Astrocyte (in vitro differentiated cells and primary cell): ENCODE results near the gene SSBP2. TPM values are rescaled to one million over a fixed set of nuclear protein-coding genes. Genes with fewer than 3 reads are reported as not detected.

Experiments
- DNase-seq: peaks from one replicate; pipeline ENCODE4 v3.0.0-alpha.2; 2010; ENCODE audit warnings: low read depth
- FAIRE-seq: peaks from 2 replicates; lab custom pipeline; 2011; peaks lifted over from hg19 to GRCh38; lab: Jason Lieb, UNC
- H2AFZ ChIP-seq: 2 replicates; pipeline ENCODE4 v1.6.0; 2012; ENCODE audit warnings: low read depth, low read length, inconsistent platforms
- H3K27ac ChIP-seq: 2 replicates; pipeline ENCODE4 v1.5.1; 2011; ENCODE audit warnings: low read depth, low read length, inconsistent platforms
- H3K27me3 ChIP-seq: 2 replicates; pipeline ENCODE4 v1.6.0; 2011; ENCODE audit warnings: low read length, inconsistent platforms; ENCODE audit not compliant: insufficient read depth
- H3K36me3 ChIP-seq: 2 replicates; pipeline ENCODE4 v1.5.1; 2011; ENCODE audit warnings: low read length, inconsistent platforms; ENCODE audit not compliant: insufficient read depth
- H3K4me1 ChIP-seq: 2 replicates; pipeline ENCODE4 v1.5.1; 2011; ENCODE audit warnings: low read length, inconsistent platforms; ENCODE audit not compliant: insufficient read depth
- H3K4me2 ChIP-seq: 2 replicates; pipeline ENCODE4 v1.6.0; 2012; ENCODE audit warnings: low read length, inconsistent platforms
- H3K4me3 ChIP-seq: 2 replicates; pipeline ENCODE4 v1.5.1; 2011; ENCODE audit warnings: low read depth, mild to moderate bottlenecking, low read length, inconsistent platforms; ENCODE audit not compliant: insufficient read depth
- H3K79me2 ChIP-seq: 2 replicates; pipeline ENCODE4 v1.6.0; 2012; ENCODE audit warnings: mild to moderate bottlenecking, low read length, inconsistent platforms; ENCODE audit not compliant: insufficient read depth
- H3K9ac ChIP-seq: 2 replicates; pipeline ENCODE4 v1.6.0; 2012; ENCODE audit warnings: mild to moderate bottlenecking, low read length, inconsistent platforms
- H3K9me3 ChIP-seq: 2 replicates; pipeline ENCODE4 v1.5.1; 2012; ENCODE audit warnings: low read depth, mild to moderate bottlenecking, low read length, inconsistent platforms; ENCODE audit not compliant: insufficient read depth
- H4K20me1 ChIP-seq: 2 replicates; pipeline ENCODE4 v1.6.0; 2012; ENCODE audit warnings: low read length, inconsistent platforms; ENCODE audit not compliant: insufficient read depth
- H3K27ac Mint-ChIP-seq: one replicate; pipeline ENCODE4 v1.8.0; 2021; ENCODE audit warnings: mild to moderate bottlenecking, mixed read lengths; ENCODE audit not compliant: unreplicated experiment
- H3K27me3 Mint-ChIP-seq: one replicate; pipeline ENCODE4 v1.8.0; 2021; ENCODE audit warnings: low read depth, mixed read lengths; ENCODE audit not compliant: unreplicated experiment
- H3K36me3 Mint-ChIP-seq: one replicate; pipeline ENCODE4 v1.8.0; 2021; ENCODE audit warnings: low read depth, mixed read lengths; ENCODE audit not compliant: unreplicated experiment
- H3K4me1 Mint-ChIP-seq: one replicate; pipeline ENCODE4 v1.8.0; 2021; ENCODE audit warnings: low read depth, mixed read lengths; ENCODE audit not compliant: unreplicated experiment
- H3K4me3 Mint-ChIP-seq: one replicate; pipeline ENCODE4 v1.8.0; 2021; ENCODE audit warnings: mild to moderate bottlenecking, moderate library complexity, mixed read lengths; ENCODE audit not compliant: unreplicated experiment
- H3K9me3 Mint-ChIP-seq: one replicate; pipeline ENCODE4 v1.8.0; 2021; ENCODE audit warnings: mild to moderate bottlenecking, mixed read lengths; ENCODE audit not compliant: unreplicated experiment
- CTCF ChIP-seq: IDR thresholded peaks from 2 replicates; pipeline ENCODE4 v1.5.1; 2011; ENCODE audit warnings: low read depth, mild to moderate bottlenecking, inconsistent platforms, low read length, moderate library complexity; ENCODE audit not compliant: insufficient read depth
- EZH2 ChIP-seq: IDR thresholded peaks from 2 replicates; pipeline ENCODE4 v1.6.1; 2012; ENCODE audit warnings: mild to moderate bottlenecking, low read length, inconsistent platforms; ENCODE audit not compliant: insufficient read depth
- total RNA-seq: library from RNA; stranded (reverse); gene quantifications from 2 replicates; pipeline ENCODE4 v1.2.1, GENCODE V29; 2021

SSBP2 gene
- total RNA-seq, 1 donor from 2014 or later: 59.8 TPM

GRCh38 chr5:81763294-81763928 lies 12.5 kb upstream of the SSBP2 start:
- Mint-ChIP-seq H3K27ac (no peak overlapping the region), H3K36me3 (no peaks in the 10 kb centered on the region), H3K27me3 (no peaks in the 10 kb centered on the region), H3K4me1 (peaks cover 31% of the 10 kb centered on the region), H3K4me3 (no peak overlapping the region), H3K9me3 (no peaks in the 10 kb centered on the region)
- Histone ChIP-seq H3K27me3 (no peaks in the 10 kb centered on the region), H3K9me3 (no peaks in the 10 kb centered on the region), H3K4me3 (no peak overlapping the region), H3K4me2 (no peak overlapping the region), H3K79me2 (no peaks in the 10 kb centered on the region), H3K9ac (no peak overlapping the region), H2AFZ (no peak overlapping the region), H4K20me1 (no peaks in the 10 kb centered on the region), H3K4me1 (peaks cover 5% of the 10 kb centered on the region), H3K36me3 (no peaks in the 10 kb centered on the region), H3K27ac (no peak overlapping the region)
- TF ChIP-seq CTCF: no peak
- no peak for TF ChIP-seq EZH2
- no peak for DNase-seq
- no peak for FAIRE-seq

- Mint-ChIP-seq H3K27me3 (no peaks in the 10 kb centered on the region), H3K4me3 (no peak overlapping the region), H3K36me3 (no peaks in the 10 kb centered on the region), H3K27ac (no peak overlapping the region), H3K4me1 (peaks cover 26% of the 10 kb centered on the region), H3K9me3 (no peaks in the 10 kb centered on the region)
- no peak for FAIRE-seq
- Histone ChIP-seq H3K27me3 (no peaks in the 10 kb centered on the region), H3K4me2 (no peak overlapping the region), H3K36me3 (no peaks in the 10 kb centered on the region), H3K4me1 (peaks cover 5% of the 10 kb centered on the region), H3K79me2 (no peaks in the 10 kb centered on the region), H3K4me3 (no peak overlapping the region), H3K9ac (no peak overlapping the region), H3K9me3 (no peaks in the 10 kb centered on the region), H4K20me1 (no peaks in the 10 kb centered on the region), H3K27ac (no peak overlapping the region), H2AFZ (no peak overlapping the region)
- no peak for DNase-seq
- no peak for TF ChIP-seq EZH2
- TF ChIP-seq CTCF: no peak
Measured at GRCh38 chr5:81762853-81763252, 12.0 kb upstream of the SSBP2 start.

GRCh38 chr5:81762401-81762800 lies 11.5 kb upstream of the SSBP2 start:
- Mint-ChIP-seq H3K27me3 (no peaks in the 10 kb centered on the region), H3K27ac (no peak overlapping the region), H3K4me3 (no peak overlapping the region), H3K4me1 (peaks cover 22% of the 10 kb centered on the region), H3K9me3 (no peaks in the 10 kb centered on the region), H3K36me3 (no peaks in the 10 kb centered on the region)
- Histone ChIP-seq H3K4me3 (no peak overlapping the region), H2AFZ (no peak overlapping the region), H3K9me3 (no peaks in the 10 kb centered on the region), H3K79me2 (no peaks in the 10 kb centered on the region), H3K4me1 (peaks cover under 1% of the 10 kb centered on the region), H4K20me1 (no peaks in the 10 kb centered on the region), H3K27ac (no peak overlapping the region), H3K36me3 (no peaks in the 10 kb centered on the region), H3K27me3 (no peaks in the 10 kb centered on the region), H3K9ac (no peak overlapping the region), H3K4me2 (no peak overlapping the region)
- DNase-seq (no peak), FAIRE-seq (no peak)
- TF ChIP-seq CTCF (no peak), EZH2 (no peak)
